Measurements from ENCODE around the gene ZNF730. TPM values are rescaled to one million over a fixed set of nuclear protein-coding genes. Genes with fewer than 3 reads are reported as not detected.
"Not testable (repeated sequence)": the region's sequence is repeated elsewhere in the genome, so short reads cannot be mapped to it uniquely, and the experiment has no call there.

The ZNF730 gene
- total RNA-seq = not detected

GRCh38 chr19:23116802-23117571 lies at the start of gene ZNF730:
Gene ZNF730, plus strand, starts transcription at chr19:23117025. Its CDS starts 149 bp downstream, at chr19:23117174.
- peaks cover 0 to 3% of the 10 kb centered on the region in 2 donors for H3K27me3 ChIP-seq
- no peaks in the 10 kb centered on the region for H3K36me3 ChIP-seq
- no peak for TF ChIP-seq CTCF (IDR thresholded peaks at IDR 0.05)
- H3K9me3 ChIP-seq = no peaks in the 10 kb centered on the region
- peak within 1 kb of the TSS in 1 of 2 donors; percentile 32 for H3K27ac ChIP-seq
- no peak for DNase-seq (ENCODE audit: low spot score)
- peaks cover 0 to 8% of the 10 kb centered on the region in 2 donors for H3K4me1 ChIP-seq
- peak within 1 kb of the TSS; percentile 32 to 57 for H3K4me3 ChIP-seq

DNA sequence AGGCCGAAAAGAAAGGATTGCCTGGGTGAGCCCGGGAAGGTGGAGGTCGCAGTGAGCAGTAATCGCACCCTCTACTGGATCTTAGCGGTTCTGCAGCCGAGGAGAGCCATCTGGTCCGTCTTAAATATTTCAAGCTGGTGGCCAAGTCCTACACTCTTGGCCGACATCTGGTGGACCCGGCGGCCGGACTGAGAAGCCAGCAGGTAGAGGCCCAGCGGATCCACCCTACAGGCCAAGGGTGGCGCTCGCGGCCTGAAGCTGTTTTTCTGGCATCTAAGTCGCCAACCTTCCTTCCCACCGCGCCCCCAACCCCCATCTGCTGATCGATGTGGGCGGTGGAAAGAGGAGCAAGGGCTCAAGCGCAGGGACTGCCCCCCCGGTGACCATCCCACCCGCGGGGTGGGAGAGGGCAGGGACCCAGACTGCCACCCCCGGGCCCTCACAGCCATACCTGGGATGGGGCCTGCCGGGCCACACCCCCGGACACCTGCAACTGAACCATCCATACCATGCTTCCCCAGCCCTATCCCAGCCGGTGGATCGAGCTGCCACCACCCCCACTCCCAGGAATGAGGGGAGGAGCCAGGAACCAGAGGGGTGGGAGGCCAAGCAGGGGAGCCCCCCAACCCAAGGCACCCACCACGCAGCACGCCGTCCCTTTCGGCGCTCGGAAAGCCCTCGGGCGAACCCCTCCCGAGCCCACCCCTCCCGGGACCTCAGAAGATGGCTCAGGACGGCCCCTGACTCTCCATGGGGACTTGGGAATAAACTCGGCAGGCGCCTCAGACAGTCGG lies 46.3 kb upstream of the ZNF730 start:
- TF ChIP-seq CTCF (IDR thresholded peaks at IDR 0.05) = peak; percentile 24 to 64
- Histone ChIP-seq H3K27ac (no peak overlapping the region), H3K4me1 (peaks cover 0 to 12% of the 10 kb centered on the region in 2 donors), H3K9me3 (no peaks in the 10 kb centered on the region), H3K4me3 (peak overlapping the region; percentile 17 to 50), H3K27me3 (peaks cover 0 to 4% of the 10 kb centered on the region in 2 donors), H3K36me3 (no peaks in the 10 kb centered on the region)
- peak; percentile 61 for DNase-seq (ENCODE audit: low spot score)

GRCh38 chr19:23071147-23071511 lies 45.7 kb upstream of the ZNF730 start:
- Histone ChIP-seq H3K4me3 (peak overlapping the region; percentile 17 to 50), H3K36me3 (no peaks in the 10 kb centered on the region), H3K4me1 (peaks cover 0 to 12% of the 10 kb centered on the region in 2 donors), H3K27ac (no peak overlapping the region), H3K27me3 (peaks cover 0 to 4% of the 10 kb centered on the region in 2 donors), H3K9me3 (no peaks in the 10 kb centered on the region)
- no peak for TF ChIP-seq CTCF (IDR thresholded peaks at IDR 0.05)
- peak; percentile 61 for DNase-seq (ENCODE audit: low spot score)

DNA sequence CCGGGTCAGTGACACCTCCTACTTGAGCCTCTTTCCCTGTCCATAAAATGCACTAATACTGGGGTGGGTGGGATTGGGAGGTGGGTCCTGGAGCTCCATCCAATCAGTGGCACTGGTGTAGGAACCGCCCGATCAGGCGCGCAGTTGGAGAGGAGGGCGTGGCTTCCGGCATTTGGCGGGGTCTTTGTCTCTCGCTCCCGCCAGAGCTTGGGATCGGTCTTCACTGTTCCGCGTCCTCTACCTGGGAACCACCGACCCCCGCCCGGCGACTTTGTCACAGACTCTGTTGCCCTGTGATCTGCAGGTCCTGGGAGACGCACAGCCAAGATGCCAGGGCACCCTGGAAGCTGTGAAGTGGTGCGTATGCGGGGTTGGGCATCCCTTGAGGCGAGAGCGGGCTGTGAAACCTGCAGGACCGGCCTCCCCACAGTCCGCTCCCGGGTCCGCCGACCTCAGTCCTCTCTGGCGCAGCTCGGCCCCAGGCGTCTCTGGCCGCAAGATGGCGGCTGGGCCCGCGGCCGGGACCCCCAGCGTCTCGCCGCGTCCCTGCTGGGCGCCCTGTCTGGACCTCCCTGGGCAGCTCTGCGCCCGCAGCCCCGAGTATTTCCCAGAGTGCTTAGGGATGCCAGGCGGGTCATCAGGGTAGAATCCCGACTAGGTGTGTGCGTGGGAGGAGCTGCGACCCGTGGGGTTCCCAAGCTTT lies 41.6 kb upstream of the ZNF730 start:
- peaks cover 0 to 12% of the 10 kb centered on the region in 2 donors for H3K4me1 ChIP-seq
- peak overlapping the region; percentile 47 to 67 for H3K4me3 ChIP-seq
- peak overlapping the region; percentile 18 to 36 for H3K27ac ChIP-seq
- TF ChIP-seq CTCF (IDR thresholded peaks at IDR 0.05) = no peak
- no peaks in the 10 kb centered on the region for H3K36me3 ChIP-seq
- no peaks in the 10 kb centered on the region for H3K9me3 ChIP-seq
- peak; percentile 64 for DNase-seq (ENCODE audit: low spot score)
- H3K27me3 ChIP-seq = no peaks in the 10 kb centered on the region

DNA sequence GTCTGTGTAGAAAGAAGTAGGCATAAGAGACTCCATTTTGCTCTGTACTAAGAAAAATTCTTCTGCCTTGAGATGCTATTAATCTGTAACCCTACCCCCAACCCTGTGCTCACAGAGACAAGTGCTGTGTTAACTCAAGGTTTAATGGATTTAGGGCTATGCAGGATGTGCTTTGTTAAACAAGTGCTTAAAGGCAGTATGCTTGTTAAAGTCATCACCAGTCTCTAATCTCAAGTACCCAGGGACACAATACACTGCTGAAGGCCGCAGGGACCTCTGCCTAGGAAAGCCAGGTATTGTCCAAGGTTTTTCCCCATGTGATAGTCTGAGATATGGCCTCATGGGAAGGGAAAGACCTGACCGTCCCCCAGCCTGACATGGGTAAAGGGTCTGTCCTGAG lies 39.0 kb upstream of the ZNF730 start:
- not testable (repeated sequence) for H3K4me3 ChIP-seq; H3K27ac ChIP-seq; DNase-seq (ENCODE audit: low spot score); H3K9me3 ChIP-seq; H3K27me3 ChIP-seq; H3K4me1 ChIP-seq; H3K36me3 ChIP-seq

DNA sequence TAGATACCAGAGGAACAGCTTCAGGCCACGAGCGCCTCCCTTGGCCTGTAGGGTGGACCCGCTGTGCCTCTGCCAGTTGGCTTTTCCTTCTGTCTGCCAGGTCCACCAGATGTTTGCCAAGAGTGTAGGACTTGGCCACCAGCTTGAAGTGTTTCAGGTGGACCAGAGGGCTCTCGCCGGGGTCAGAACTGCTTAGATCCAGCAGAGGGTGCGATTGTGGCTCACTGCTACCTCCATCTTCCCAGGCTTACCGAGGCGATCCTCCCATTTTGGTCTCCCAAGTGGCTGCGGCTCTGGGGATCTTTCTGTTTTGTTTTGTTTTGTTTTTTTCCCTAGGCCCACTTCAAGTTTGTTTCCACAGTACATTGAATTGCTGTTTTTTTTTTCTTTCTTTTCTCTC lies 23.0 kb upstream of the ZNF730 start:
- Histone ChIP-seq H3K9me3 (no peaks in the 10 kb centered on the region), H3K36me3 (no peaks in the 10 kb centered on the region), H3K27me3 (no peaks in the 10 kb centered on the region), H3K4me3 (no peak overlapping the region), H3K4me1 (no peaks in the 10 kb centered on the region), H3K27ac (no peak overlapping the region)
- no peak for TF ChIP-seq CTCF (IDR thresholded peaks at IDR 0.05)
- no peak for DNase-seq (ENCODE audit: low spot score)
